ENCODE measurements around the gene BEST2.
A peak's percentile ranks its signal among the peaks of the same experiment; 100 is the strongest.

Gene BEST2

DNA sequence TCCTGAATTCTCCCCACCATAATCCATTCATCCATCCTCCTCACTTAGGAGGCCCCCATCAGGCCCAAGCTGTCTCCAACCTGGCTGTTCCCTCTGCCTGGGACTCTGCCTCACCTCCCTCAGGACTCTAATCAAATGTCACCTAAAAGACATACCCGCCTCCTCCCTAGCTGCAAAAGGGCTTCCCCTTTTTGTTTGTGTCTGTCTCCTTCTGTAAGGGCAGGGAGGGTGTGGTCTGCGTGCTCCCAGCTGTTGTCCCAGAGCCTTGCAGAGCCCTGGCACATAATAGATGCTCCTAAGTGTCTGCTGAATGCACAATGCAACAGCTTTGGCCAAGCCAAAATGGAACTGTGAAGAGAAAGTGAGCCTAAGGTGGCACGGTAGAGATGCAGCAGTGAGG, 21.5 kb upstream of the BEST2 start:
- no peak for DNase-seq (ENCODE audit: low read depth, low spot score)

DNA sequence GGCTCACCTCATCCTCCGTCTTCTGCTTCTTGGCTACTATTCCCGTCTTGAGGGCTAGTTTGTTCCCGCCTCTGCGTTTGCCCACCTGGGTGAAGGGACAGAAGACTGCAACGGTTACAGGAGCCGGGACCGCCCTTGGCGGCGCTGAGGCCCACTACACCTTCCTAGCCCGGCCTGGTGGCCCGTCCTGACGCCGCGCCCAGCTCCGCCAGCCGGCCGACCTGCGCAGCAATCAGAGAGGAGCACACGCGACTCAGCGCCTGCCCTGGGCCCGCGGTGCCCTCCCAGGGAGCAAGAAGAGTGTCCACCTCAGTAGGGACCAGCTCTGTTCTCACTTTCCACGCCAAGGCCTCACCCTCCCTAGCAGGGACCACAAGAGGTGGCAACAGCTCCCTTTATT, 20.3 kb upstream of the BEST2 start:
- DNase-seq (ENCODE audit: low read depth, low spot score), result no peak

DNA sequence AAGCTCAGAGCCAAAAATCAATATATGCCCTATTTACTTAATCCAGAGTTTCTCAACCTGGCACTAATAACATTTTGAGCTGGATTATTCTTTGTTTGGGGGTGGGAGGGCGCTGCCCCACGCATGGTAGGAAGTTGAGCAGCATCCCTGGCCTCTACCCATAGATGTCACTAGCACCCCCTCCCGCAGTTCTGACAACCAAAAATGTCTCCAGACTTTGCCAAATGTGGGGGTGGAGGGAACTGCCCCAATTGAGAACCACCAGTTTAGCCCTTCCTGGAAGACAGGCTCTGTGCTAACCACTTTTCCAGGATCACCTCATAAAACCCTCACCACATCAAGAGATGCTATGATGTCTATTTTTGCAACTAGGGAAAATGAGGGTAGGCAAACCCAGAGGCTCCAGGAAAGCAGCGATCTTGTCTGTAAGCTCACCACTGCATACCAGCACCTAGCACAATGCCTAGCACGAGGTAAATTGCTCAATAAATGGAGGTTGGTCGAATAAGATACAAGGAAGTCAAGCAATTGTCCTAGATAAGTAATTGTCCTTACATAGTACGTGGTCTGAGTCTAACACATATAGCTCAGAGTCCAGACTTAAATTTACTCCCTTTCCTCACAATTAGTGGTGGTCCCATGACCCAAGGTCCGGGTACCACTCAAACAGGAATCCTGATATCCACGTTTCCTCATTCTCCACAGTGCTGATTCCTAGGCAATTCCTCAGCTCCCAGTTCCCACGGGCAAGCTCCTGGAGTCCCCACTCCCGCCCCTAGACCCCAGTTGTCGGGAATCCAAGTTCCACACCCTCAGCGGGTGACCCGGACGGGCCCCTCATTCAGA, 18.0 kb upstream of the BEST2 start:
- no peak for DNase-seq (ENCODE audit: low read depth, low spot score)

DNA sequence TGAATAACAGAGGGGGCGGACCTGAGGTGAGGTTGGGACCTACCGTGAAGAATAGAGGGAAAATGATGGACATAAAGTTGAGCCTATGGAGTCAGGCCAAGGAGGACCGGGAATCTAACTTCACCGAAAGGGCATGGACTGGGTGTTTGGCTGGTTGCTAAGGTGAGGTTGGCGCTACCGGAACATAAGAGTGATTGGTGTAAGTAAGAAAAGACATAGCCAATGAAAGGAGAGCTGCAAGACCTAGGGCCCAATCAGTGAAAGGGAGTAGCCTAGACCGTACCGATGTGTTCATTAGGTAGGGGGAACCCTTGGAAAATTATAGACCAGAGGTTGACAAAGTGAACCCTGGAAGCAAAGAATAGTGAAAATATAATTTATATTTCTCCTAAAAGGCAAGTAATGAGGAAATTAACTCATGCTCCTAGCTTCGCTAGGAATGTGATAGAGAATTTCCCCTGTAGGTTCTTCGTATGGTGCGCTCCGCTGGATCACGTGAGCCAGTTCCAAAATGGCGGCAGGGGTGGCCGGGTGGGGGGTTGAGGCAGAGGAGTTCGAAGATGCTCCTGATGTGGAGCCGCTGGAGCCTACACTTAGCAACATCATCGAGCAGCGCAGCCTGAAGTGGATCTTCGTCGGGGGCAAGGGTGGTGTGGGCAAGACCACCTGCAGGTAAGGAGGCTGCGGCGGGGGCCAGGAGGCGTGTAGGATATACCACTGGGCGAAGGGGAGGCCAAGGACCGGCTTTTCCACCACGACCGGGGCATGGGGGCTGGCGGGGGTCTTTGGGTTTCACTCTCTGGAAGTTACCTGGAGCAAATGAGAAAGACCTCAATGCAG, 14.4 kb upstream of the BEST2 start, which contains the start of gene GET3:
GET3 (plus strand) TSS at position 503 of the 840 bp plus-strand sequence; CDS start at position 512, 9 bp downstream.
- peak; percentile 56 for DNase-seq (ENCODE audit: low read depth, low spot score)

DNA sequence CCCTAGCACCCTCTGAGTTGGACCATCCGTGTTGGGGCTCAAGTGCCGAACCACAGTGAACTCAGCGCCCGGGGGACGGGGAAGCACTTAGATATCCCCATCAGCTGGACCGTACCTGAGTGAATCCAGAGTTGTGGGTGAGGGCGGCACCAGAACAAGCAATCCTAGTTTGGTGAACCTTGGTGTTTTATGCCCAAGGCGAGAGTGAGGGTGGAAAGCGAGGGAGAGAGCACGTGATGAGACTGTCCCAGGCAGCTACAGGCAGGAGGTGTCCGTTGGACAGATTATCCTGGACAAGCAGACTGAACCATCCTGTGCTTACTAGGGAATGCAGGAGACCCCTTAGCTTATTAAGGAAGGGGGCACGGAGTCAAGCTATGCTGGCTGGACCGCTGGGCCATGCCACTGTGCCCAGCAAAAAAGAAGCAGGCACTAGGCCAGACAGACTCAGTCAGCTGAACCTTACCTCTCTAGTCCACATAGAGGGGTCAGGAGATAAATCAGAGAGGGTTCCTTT, 13.7 kb upstream of the BEST2 start:
- DNase-seq (ENCODE audit: low read depth, low spot score), result no peak

DNA sequence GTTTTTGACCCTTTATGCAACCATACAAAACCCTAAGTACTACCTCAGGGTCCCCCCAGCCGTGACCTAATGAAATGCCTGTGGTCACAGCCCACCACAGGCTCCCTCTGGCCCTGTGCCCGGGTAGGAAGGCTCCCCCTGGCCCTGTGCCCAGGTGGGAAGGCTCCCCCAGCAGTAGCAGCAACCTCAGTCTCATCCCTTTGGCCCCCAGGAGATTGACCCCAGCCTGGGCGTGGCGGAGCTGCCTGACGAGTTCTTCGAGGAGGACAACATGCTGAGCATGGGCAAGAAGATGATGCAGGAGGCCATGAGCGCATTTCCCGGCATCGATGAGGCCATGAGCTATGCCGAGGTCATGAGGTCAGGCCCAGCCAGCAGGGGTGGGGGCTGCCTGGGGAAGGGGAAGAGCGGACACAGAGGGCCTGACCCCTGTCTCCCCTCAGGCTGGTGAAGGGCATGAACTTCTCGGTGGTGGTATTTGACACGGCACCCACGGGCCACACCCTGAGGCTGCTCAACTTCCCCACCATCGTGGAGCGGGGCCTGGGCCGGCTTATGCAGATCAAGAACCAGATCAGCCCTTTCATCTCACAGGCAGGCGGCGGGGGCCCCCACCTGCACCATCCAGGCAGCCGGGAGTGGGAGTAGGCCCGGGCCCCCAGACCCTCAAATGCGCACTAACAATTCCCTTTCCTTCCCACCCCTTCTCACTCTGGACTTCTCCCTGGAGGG, 6.3 kb upstream of the BEST2 start:
- no peak for DNase-seq (ENCODE audit: low read depth, low spot score)

DNA sequence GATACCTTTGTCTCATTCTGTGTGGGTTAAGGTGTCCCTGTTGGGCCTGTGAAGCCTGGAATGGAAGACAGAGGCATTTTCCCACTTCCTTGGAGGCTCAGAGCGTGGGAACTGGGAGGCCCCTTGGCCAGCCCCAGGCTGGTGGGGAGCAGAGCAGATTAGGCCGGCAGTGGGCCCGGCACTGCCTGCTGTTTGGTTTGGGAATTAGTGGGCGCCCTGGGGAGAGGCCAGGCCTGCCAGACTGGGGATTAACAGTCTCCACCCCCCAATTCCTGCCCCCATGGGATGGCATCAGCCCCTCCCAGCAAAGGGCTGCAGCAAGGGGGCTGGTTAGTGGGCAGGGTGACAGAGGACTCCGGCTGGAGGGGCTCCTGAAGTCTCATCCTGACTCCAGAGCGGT, 3.1 kb upstream of the BEST2 start:
- no peak for DNase-seq (ENCODE audit: low read depth, low spot score)

DNA sequence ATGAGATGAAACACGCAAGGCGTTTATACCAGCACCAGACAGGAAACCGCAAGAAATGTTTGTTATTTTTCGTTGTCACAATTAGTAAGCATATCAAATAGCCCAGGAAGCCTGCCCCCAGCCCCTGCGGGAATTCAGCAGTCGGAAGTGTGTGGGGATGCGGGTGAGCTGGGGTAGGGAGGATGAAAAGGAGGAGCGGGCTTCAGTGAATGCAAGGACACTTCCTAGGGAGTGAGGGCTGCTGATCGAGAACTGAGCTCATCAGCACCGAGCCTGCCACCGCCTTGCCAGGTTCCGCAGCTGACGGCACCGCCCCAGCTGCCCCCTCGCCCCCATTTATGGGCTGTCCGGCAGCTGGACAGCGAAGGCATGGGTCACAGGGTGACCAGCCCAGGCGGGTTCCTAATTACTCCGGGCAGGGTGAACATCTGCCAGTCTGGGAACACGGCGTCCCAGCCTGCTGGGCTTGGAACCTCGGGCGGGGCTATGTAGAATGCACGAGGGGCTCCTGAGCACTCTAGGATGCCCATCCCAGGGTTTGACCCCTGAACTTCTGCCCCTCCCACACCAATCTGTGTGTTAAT, 1.6 kb upstream of the BEST2 start:
- DNase-seq (ENCODE audit: low read depth, low spot score), result no peak

DNA sequence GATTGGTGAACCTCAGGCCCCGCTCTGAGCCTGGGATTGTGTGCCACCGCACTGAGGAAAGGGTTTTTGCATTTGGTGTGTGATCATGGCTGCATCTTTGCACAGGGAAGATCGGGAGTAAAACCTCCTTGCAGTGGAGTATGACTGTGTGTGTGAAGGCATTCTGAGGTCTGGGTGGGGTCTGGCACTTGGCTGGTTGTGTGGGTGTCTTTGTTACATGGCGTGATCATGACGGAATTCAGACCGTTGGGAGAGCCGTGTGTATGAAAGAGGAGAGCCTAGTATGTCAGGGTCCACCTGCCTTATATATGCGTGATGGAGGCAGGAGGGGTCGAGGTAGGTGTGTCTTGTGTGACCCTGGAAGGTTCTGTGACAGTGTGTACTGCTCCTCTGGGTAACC, 740 bp upstream of the BEST2 start:
- DNase-seq (ENCODE audit: low read depth, low spot score), result no peak

DNA sequence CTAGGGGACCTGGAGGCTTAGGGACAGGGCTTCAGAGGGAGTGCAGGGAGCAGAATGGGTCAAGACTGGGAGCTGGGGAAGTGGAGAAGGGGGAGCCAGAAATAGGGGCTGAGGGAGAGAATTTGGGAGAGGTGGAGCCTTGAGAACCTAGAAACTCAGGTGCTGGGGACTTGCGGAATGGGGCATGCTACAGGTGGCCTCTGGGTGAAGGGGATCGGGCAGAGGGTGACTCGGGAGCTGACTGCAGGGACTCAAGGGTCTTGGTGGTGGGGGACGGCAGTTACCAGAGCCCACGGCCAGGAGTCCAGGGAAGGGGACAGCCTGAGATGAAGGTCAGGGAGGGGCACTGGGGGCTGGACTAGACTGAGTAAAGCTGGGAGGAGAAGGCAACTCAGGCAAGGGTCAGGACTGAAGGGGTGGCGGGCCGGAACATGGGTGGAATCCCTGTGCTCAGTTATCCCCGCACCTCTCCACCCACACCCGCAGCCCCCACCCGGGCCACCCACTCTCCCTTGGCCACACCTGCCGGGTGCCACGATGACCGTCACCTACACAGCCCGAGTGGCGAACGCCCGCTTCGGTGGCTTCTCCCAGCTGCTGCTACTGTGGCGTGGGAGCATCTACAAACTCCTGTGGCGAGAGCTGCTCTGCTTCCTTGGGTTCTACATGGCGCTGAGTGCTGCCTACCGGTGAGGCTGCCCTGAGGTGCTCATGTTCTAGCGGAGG, 628 bp downstream of the BEST2 start:
- DNase-seq (ENCODE audit: low read depth, low spot score), result no peak

DNA sequence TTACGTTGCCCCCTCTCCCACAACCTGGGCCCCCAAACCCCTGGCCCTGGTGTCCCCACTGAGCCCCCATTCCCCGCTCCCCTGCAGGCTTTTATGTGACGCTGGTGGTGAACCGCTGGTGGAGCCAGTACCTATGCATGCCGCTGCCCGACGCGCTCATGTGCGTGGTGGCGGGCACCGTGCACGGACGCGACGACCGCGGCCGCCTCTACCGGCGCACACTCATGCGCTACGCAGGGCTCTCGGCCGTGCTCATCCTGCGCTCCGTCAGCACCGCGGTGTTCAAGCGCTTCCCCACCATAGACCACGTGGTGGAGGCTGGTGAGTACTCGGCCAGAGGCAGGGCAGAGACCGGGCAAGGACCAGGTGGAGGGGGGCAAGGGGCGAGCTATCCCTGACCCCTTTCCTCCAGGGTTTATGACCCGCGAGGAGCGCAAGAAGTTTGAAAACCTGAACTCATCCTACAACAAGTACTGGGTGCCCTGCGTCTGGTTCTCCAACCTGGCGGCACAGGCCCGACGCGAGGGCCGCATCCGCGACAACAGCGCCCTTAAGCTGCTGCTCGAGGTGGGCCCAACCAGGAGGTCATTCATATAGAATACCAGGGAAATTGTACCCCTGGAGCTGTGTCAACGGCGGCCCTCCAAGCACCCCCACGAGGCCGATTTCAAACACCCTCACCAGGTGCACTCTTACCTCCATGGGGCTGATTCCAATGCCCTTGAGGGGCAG, 3.0 kb downstream of the BEST2 start:
- DNase-seq (ENCODE audit: low read depth, low spot score), result no peak

DNA sequence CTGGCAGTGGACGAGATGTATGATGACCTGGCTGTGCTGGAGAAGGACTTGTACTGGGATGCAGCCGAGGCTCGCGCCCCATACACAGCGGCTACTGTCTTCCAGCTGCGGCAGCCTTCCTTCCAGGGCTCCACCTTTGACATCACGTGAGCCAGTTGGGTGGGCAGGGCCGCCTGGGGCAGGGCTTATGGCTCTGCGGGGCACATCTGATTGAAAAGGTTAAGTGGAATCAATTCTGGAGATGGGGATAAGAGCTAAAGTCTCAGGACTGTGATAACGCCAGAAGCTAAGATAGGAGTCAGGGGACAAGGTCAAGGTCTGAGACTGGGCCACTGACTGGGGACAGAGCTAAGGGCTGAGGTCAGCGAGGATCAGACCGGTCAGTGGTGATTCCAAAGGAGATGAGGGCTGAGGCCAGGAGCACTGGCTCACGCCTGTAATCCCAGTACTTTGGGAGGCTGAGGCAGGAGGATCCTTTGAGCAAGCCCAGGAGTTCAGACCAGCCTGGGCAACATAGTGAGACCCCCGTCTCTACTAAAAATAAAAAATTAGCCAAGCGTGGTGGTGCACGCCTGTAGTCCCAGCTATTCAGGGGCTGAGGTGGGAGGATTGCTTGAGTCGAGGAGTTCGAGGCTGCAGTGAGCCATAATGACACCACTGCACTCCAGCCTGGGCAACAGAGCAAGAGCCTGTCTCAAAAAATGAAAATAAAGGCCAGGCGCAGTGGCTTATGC, 4.7 kb downstream of the BEST2 start:
- DNase-seq (ENCODE audit: low read depth, low spot score), result no peak

DNA sequence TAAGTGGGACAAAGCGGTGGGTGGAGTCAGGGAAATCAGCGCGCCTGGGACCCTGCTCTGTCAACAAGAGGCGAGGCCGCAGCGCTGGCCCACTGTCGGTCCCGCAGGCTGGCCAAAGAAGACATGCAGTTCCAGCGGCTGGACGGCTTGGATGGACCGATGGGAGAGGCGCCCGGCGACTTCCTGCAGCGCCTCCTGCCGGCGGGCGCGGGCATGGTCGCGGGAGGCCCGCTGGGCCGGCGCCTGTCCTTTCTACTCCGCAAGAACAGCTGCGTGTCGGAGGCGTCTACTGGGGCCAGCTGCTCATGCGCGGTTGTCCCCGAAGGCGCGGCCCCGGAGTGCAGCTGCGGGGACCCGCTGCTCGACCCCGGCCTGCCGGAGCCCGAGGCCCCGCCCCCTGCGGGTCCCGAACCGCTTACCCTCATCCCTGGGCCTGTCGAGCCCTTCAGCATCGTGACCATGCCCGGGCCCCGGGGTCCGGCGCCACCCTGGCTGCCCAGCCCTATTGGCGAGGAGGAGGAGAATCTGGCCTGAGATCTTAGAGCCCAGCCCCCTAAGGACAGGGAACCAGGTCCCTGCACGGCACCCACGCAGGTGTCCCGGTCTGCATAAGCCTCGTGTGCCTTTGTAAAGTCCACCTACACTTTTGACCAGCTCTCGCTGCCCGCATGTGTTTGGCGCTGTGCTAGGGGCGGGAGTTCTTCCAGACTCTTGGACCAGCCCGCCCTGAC, 6.1 kb downstream of the BEST2 start:
- peak; percentile 34 for DNase-seq (ENCODE audit: low read depth, low spot score)

DNA sequence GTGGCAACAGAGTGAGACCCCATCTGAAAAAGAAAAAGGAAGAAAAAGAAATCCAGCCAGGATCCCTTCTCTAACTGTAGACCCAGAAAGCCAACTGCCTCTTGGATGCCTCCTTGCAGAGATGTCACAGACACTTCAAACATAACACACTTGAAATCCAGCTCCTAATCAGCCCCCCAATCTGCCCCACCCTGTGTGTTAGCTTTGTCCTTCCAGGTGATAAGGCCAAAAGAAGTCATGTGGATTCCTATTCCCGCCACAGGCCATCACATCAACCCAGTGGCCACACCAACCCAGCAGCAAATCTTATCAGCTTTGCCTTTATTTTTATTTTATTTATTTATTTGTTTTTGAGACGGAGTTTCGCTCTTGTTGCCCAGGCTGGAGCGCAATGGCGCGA, 8.1 kb downstream of the BEST2 start:
- no peak for DNase-seq (ENCODE audit: low read depth, low spot score)

DNA sequence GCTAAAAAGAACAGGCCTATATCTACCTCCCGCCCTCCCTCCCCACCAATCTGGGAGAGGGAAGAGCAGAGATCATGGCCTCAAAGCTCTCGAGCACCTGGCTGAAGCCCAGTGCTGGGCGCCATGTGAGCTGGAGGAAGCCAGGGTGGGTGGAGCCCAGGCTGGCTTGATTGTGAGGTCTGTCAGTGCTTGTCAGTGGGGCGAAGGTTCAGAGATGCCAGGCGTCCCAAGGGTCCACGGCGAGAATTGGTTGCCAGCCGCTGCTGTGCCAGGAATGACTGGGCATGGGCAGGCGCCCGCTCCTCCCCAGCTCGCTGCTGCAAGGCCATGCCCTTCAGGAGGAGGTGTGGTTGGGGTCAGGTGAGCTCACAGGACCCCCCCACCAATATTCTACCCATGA, 11.5 kb downstream of the BEST2 start:
- DNase-seq (ENCODE audit: low read depth, low spot score), result no peak

DNA sequence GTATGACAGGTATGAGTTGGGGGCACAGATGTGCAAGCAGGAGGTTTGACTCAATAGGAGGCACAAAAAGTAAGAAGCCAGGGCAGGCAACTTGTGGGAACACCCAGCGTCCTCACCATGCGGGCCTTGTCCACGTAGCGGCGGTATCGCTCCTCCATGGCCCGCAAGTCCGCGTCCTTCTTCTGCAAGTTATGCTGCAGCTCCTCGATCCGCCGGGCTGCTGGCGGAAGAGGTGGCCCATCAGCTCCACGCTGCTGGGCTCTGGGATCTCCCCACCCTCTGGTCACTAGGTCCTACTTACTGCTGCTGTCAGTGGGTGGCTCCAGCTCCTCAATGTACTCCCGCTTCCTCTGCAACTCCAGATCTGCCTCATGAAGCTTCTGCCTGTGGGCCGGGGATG, 13.1 kb downstream of the BEST2 start:
- no peak for DNase-seq (ENCODE audit: low read depth, low spot score)

DNA sequence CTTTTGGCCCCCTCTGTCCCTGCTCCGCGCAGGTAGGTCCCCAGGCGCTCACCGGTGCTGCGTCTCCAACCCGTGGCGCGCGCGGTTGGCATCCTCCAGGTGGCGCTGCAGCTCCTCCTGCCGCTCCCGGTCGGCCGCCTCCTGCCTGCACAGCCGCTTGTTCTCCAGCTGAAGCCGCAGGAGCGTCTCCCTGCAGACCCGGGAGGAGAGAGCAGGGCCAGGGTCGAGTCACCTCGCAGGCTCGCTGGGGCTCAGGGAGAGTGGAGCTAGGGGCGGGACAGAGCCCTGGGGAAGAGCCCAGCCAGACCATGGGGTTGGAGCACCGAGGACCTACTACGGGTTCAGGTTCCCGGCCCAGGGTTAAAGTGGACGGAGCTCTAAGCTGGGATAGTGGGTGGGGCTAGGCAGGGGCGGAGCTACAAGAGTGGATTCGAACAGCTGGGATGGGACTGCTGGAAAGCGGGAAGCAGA, 14.5 kb downstream of the BEST2 start:
- no peak for DNase-seq (ENCODE audit: low read depth, low spot score)

DNA sequence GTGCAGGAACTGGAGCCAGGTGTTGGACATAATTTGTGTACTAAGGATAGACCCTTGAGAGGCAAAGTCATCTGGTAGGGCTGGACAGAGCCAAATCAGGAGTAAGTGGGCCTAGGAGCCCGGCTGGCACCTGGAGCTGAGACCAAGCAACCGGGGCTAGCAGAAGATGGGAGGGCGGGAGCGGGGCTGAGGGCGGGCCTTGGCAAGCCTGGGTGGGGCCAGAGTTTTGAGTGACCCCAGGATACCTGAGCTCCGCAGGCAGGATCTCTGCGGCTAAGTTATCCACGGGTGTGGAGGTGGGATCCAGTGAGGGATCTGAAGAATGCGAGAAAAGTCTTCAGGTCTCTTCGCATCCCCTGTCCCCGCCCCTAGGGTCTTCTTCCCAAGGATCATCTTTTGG, 15.6 kb downstream of the BEST2 start:
- no peak for DNase-seq (ENCODE audit: low read depth, low spot score)

DNA sequence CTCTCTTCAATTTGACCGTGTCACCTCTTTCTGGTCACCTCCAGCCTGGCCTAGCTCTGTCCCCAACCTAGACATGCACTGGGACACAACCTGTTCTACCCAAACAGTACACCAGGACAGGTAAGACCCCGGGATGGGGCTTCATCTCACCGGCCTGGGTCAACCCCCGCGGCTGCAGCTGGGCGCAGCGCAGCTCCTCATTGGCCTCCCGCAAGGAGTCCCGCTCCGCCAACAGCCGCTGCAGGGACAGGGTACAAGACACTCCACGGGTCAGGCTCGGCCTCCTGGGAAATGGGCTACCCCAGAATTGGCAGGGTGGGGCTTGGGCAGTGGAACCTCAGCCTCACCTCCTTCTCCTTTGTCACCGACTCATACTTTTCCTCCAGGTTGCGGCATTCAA, 16.1 kb downstream of the BEST2 start:
- DNase-seq (ENCODE audit: low read depth, low spot score), result no peak

Data from activated naive CD8-positive, alpha-beta T cell treated with anti-CD3 and anti-CD28 coated beads, Interleukin-2, amount 50 U/mL, for 16 hours (primary cell).